ENCODE results near the gene MSI2. TPM values are rescaled to one million over a fixed set of nuclear protein-coding genes. Genes with fewer than 3 reads are reported as not detected.

The MSI2 gene
- total and polyA plus RNA-seq, 12 donors, result 32.6 to 411 (median 148) TPM

- H3K27me3 ChIP-seq, result no peaks in the 10 kb centered on the region
- 96 to 98% (median 97%) methylated on average over 7 to 9 of the region's 9 CpGs; no CpG with 5 or more reads in 1 of the 4 donors for WGBS, 4 donors
- DNase-seq, result peak in 1 of 7 donors; percentile 11
- H3K4me3 ChIP-seq, result no peak overlapping the region
- no peaks in the 10 kb centered on the region for H3K9me3 ChIP-seq (replicated peaks in 1 of 3)
- no peak for TF ChIP-seq POLR2A (IDR thresholded peaks at IDR 0.05)
- H3K36me3 ChIP-seq (replicated peaks in 1 of 2), result no peaks in the 10 kb centered on the region
- H3K4me1 ChIP-seq (replicated peaks in 1 of 2), result peaks cover 0 to 9% of the 10 kb centered on the region in 2 donors
- no peak overlapping the region for H3K27ac ChIP-seq
- intact Hi-C loops (cut with DNase I), result no loop called here
Observed at GRCh38 chr17:57628421-57628820, 372.1 kb downstream of the MSI2 start.

- peak in 1 of 7 donors; percentile 9 for DNase-seq
- Histone ChIP-seq H3K4me3 (no peak overlapping the region), H3K36me3 (replicated peaks in 1 of 2) (no peaks in the 10 kb centered on the region), H3K27ac (no peak overlapping the region), H3K4me1 (replicated peaks in 1 of 2) (peaks cover 0 to 3% of the 10 kb centered on the region in 2 donors), H3K27me3 (no peaks in the 10 kb centered on the region), H3K9me3 (replicated peaks in 1 of 3) (no peaks in the 10 kb centered on the region)
- intact Hi-C loops (cut with DNase I), result no loop called here
- TF ChIP-seq CTCF (IDR thresholded peaks at IDR 0.05) (no peak), POLR2A (IDR thresholded peaks at IDR 0.05) (no peak)
- WGBS, 4 donors, result 80 to 88% (median 85%) methylated on average over 8 of the region's 8 CpGs
Observed at GRCh38 chr17:57629470-57629869, 373.1 kb downstream of the MSI2 start.

- 93 to 97% (median 95%) methylated on average over 2 to 4 of the region's 4 CpGs for WGBS, 4 donors
- Histone ChIP-seq H3K9me3 (replicated peaks in 1 of 3) (no peaks in the 10 kb centered on the region), H3K27me3 (no peaks in the 10 kb centered on the region), H3K4me1 (replicated peaks in 1 of 2) (no peaks in the 10 kb centered on the region), H3K27ac (no peak overlapping the region), H3K4me3 (no peak overlapping the region), H3K36me3 (replicated peaks in 1 of 2) (no peaks in the 10 kb centered on the region)
- intact Hi-C loops (cut with DNase I), result no loop called here
- TF ChIP-seq CTCF (IDR thresholded peaks at IDR 0.05) (no peak), POLR2A (IDR thresholded peaks at IDR 0.05) (no peak)
- DNase-seq, result peak in 1 of 7 donors; percentile 6
Observed at GRCh38 chr17:57629886-57630285, 373.6 kb downstream of the MSI2 start.

GRCh38 chr17:57630736-57631135 is 374.4 kb downstream of the MSI2 start:
- Histone ChIP-seq H3K27me3 (no peaks in the 10 kb centered on the region), H3K36me3 (replicated peaks in 1 of 2) (no peaks in the 10 kb centered on the region), H3K27ac (no peak overlapping the region), H3K4me3 (no peak overlapping the region), H3K4me1 (replicated peaks in 1 of 2) (no peaks in the 10 kb centered on the region), H3K9me3 (replicated peaks in 1 of 3) (no peaks in the 10 kb centered on the region)
- peak in 1 of 7 donors; percentile 7 for DNase-seq
- WGBS, 4 donors, result 94 to 98% (median 95%) methylated on average over 6 to 8 of the region's 8 CpGs
- TF ChIP-seq POLR2A (IDR thresholded peaks at IDR 0.05) (no peak), CTCF (IDR thresholded peaks at IDR 0.05) (no peak)
- intact Hi-C loops (cut with DNase I), result no loop called here

GRCh38 chr17:57631871-57632270 is 375.5 kb downstream of the MSI2 start:
- H3K4me1 ChIP-seq (replicated peaks in 1 of 2), result no peaks in the 10 kb centered on the region
- H3K9me3 ChIP-seq (replicated peaks in 1 of 3), result no peaks in the 10 kb centered on the region
- TF ChIP-seq POLR2A (IDR thresholded peaks at IDR 0.05) (no peak), CTCF (IDR thresholded peaks at IDR 0.05) (no peak)
- intact Hi-C loops (cut with DNase I), result no loop called here
- no peaks in the 10 kb centered on the region for H3K36me3 ChIP-seq (replicated peaks in 1 of 2)
- 83 to 91% (median 86%) methylated on average over 6 of the region's 6 CpGs for WGBS, 4 donors
- no peak overlapping the region for H3K4me3 ChIP-seq
- H3K27ac ChIP-seq, result no peak overlapping the region
- H3K27me3 ChIP-seq, result no peaks in the 10 kb centered on the region
- DNase-seq, result no peak

Measured in adrenal gland (tissue), 12 donors.